ENCODE measurements around the gene KIF27.
"Not testable (repeated sequence)": the region's sequence is repeated elsewhere in the genome, so short reads cannot be mapped to it uniquely, and the experiment has no call there.

Gene KIF27

GRCh38 chr9:83875559-83875958 lies 45.7 kb downstream of the KIF27 start:
- not testable (repeated sequence) for H3K4me1 ChIP-seq (ENCODE audit: control insufficient read depth in 1 of 2, insufficient read depth in 2 of 2, low read length in 2 of 2); H3K27ac ChIP-seq (ENCODE audit: low read length); H3K36me3 ChIP-seq (ENCODE audit: control insufficient read depth in 1 of 2, insufficient read depth in 2 of 2, low read length in 2 of 2); H3K9me3 ChIP-seq (ENCODE audit: control insufficient read depth in 1 of 2, low read length in 2 of 2); H3K27me3 ChIP-seq (ENCODE audit: low read depth, low read length); H3K4me3 ChIP-seq (ENCODE audit: low read depth in 1 of 2, low read length in 2 of 2)

GRCh38 chr9:83849895-83850294 lies 71.3 kb downstream of the KIF27 start:
- H3K36me3 ChIP-seq (ENCODE audit: control insufficient read depth in 1 of 2, insufficient read depth in 2 of 2, low read length in 2 of 2); H3K4me3 ChIP-seq (ENCODE audit: low read depth in 1 of 2, low read length in 2 of 2); H3K4me1 ChIP-seq (ENCODE audit: control insufficient read depth in 1 of 2, insufficient read depth in 2 of 2, low read length in 2 of 2); H3K27me3 ChIP-seq (ENCODE audit: low read depth, low read length); H3K27ac ChIP-seq (ENCODE audit: low read length); H3K9me3 ChIP-seq (ENCODE audit: control insufficient read depth in 1 of 2, low read length in 2 of 2): not testable (repeated sequence)

- not testable (repeated sequence) for H3K27ac ChIP-seq (ENCODE audit: low read length); H3K9me3 ChIP-seq (ENCODE audit: control insufficient read depth in 1 of 2, low read length in 2 of 2); H3K27me3 ChIP-seq (ENCODE audit: low read depth, low read length); H3K4me3 ChIP-seq (ENCODE audit: low read depth in 1 of 2, low read length in 2 of 2); H3K36me3 ChIP-seq (ENCODE audit: control insufficient read depth in 1 of 2, insufficient read depth in 2 of 2, low read length in 2 of 2); H3K4me1 ChIP-seq (ENCODE audit: control insufficient read depth in 1 of 2, insufficient read depth in 2 of 2, low read length in 2 of 2)
Observed at GRCh38 chr9:83837070-83837643, 84.1 kb downstream of the KIF27 start.

- not testable (repeated sequence) for H3K4me1 ChIP-seq (ENCODE audit: control insufficient read depth in 1 of 2, insufficient read depth in 2 of 2, low read length in 2 of 2); H3K4me3 ChIP-seq (ENCODE audit: low read depth in 1 of 2, low read length in 2 of 2); H3K27ac ChIP-seq (ENCODE audit: low read length); H3K27me3 ChIP-seq (ENCODE audit: low read depth, low read length); H3K9me3 ChIP-seq (ENCODE audit: control insufficient read depth in 1 of 2, low read length in 2 of 2); H3K36me3 ChIP-seq (ENCODE audit: control insufficient read depth in 1 of 2, insufficient read depth in 2 of 2, low read length in 2 of 2)
Observed at GRCh38 chr9:83830426-83831071, 90.7 kb downstream of the KIF27 start.

- H3K36me3 ChIP-seq (ENCODE audit: control insufficient read depth in 1 of 2, insufficient read depth in 2 of 2, low read length in 2 of 2); H3K9me3 ChIP-seq (ENCODE audit: control insufficient read depth in 1 of 2, low read length in 2 of 2); H3K4me3 ChIP-seq (ENCODE audit: low read depth in 1 of 2, low read length in 2 of 2); H3K27ac ChIP-seq (ENCODE audit: low read length); H3K27me3 ChIP-seq (ENCODE audit: low read depth, low read length); H3K4me1 ChIP-seq (ENCODE audit: control insufficient read depth in 1 of 2, insufficient read depth in 2 of 2, low read length in 2 of 2): not testable (repeated sequence)
Observed at GRCh38 chr9:83824986-83825623, 96.1 kb downstream of the KIF27 start.

- H3K27me3 ChIP-seq (ENCODE audit: low read depth, low read length); H3K9me3 ChIP-seq (ENCODE audit: control insufficient read depth in 1 of 2, low read length in 2 of 2); H3K36me3 ChIP-seq (ENCODE audit: control insufficient read depth in 1 of 2, insufficient read depth in 2 of 2, low read length in 2 of 2); H3K27ac ChIP-seq (ENCODE audit: low read length); H3K4me1 ChIP-seq (ENCODE audit: control insufficient read depth in 1 of 2, insufficient read depth in 2 of 2, low read length in 2 of 2): not testable (repeated sequence)
- peak within 1 kb of the TSS; percentile 46 to 67 for H3K4me3 ChIP-seq (ENCODE audit: low read depth in 1 of 2, low read length in 2 of 2)
Observed at GRCh38 chr9:83817356-83818278, 103.6 kb downstream of the KIF27 start, which contains the start of gene GKAP1. Gene GKAP1, minus strand, starts transcription at chr9:83817769. Its CDS starts 11,252 bp downstream, at chr9:83806517.

GRCh38 chr9:83817011-83817355 lies 104.2 kb downstream of the KIF27 start:
- not testable (repeated sequence) for H3K27me3 ChIP-seq (ENCODE audit: low read depth, low read length); H3K36me3 ChIP-seq (ENCODE audit: control insufficient read depth in 1 of 2, insufficient read depth in 2 of 2, low read length in 2 of 2); H3K27ac ChIP-seq (ENCODE audit: low read length); H3K4me1 ChIP-seq (ENCODE audit: control insufficient read depth in 1 of 2, insufficient read depth in 2 of 2, low read length in 2 of 2); H3K9me3 ChIP-seq (ENCODE audit: control insufficient read depth in 1 of 2, low read length in 2 of 2)
- H3K4me3 ChIP-seq (ENCODE audit: low read depth in 1 of 2, low read length in 2 of 2): peak overlapping the region; percentile 46 to 67

- H3K27me3 ChIP-seq (ENCODE audit: low read depth, low read length); H3K4me3 ChIP-seq (ENCODE audit: low read depth in 1 of 2, low read length in 2 of 2); H3K4me1 ChIP-seq (ENCODE audit: control insufficient read depth in 1 of 2, insufficient read depth in 2 of 2, low read length in 2 of 2); H3K36me3 ChIP-seq (ENCODE audit: control insufficient read depth in 1 of 2, insufficient read depth in 2 of 2, low read length in 2 of 2); H3K27ac ChIP-seq (ENCODE audit: low read length); H3K9me3 ChIP-seq (ENCODE audit: control insufficient read depth in 1 of 2, low read length in 2 of 2): not testable (repeated sequence)
Observed at GRCh38 chr9:83815120-83815519, 106.1 kb downstream of the KIF27 start.

GRCh38 chr9:83809213-83809612 lies 112.0 kb downstream of the KIF27 start:
- H3K4me1 ChIP-seq (ENCODE audit: control insufficient read depth in 1 of 2, insufficient read depth in 2 of 2, low read length in 2 of 2); H3K27ac ChIP-seq (ENCODE audit: low read length); H3K9me3 ChIP-seq (ENCODE audit: control insufficient read depth in 1 of 2, low read length in 2 of 2); H3K27me3 ChIP-seq (ENCODE audit: low read depth, low read length); H3K4me3 ChIP-seq (ENCODE audit: low read depth in 1 of 2, low read length in 2 of 2); H3K36me3 ChIP-seq (ENCODE audit: control insufficient read depth in 1 of 2, insufficient read depth in 2 of 2, low read length in 2 of 2): not testable (repeated sequence)

GRCh38 chr9:83804454-83804853 lies 116.8 kb downstream of the KIF27 start:
- H3K4me3 ChIP-seq (ENCODE audit: low read depth in 1 of 2, low read length in 2 of 2); H3K36me3 ChIP-seq (ENCODE audit: control insufficient read depth in 1 of 2, insufficient read depth in 2 of 2, low read length in 2 of 2); H3K27ac ChIP-seq (ENCODE audit: low read length); H3K4me1 ChIP-seq (ENCODE audit: control insufficient read depth in 1 of 2, insufficient read depth in 2 of 2, low read length in 2 of 2); H3K9me3 ChIP-seq (ENCODE audit: control insufficient read depth in 1 of 2, low read length in 2 of 2); H3K27me3 ChIP-seq (ENCODE audit: low read depth, low read length): not testable (repeated sequence)

- not testable (repeated sequence) for H3K4me1 ChIP-seq (ENCODE audit: control insufficient read depth in 1 of 2, insufficient read depth in 2 of 2, low read length in 2 of 2); H3K36me3 ChIP-seq (ENCODE audit: control insufficient read depth in 1 of 2, insufficient read depth in 2 of 2, low read length in 2 of 2); H3K27me3 ChIP-seq (ENCODE audit: low read depth, low read length); H3K27ac ChIP-seq (ENCODE audit: low read length); H3K9me3 ChIP-seq (ENCODE audit: control insufficient read depth in 1 of 2, low read length in 2 of 2); H3K4me3 ChIP-seq (ENCODE audit: low read depth in 1 of 2, low read length in 2 of 2)
Observed at GRCh38 chr9:83803941-83804340, 117.3 kb downstream of the KIF27 start.

All from muscle layer of duodenum (tissue), 2 donors.